Smooth muscle cell (in vitro differentiated cells): ENCODE results near the gene PNMT. TPM values are rescaled to one million over a fixed set of nuclear protein-coding genes. Genes with fewer than 3 reads are reported as not detected.

Experiments
- DNase-seq: peaks from one replicate; lab custom pipeline; 2025; ENCODE audit not compliant: unreplicated experiment; lab: John Stamatoyannopoulos, UW
- H2AFZ ChIP-seq: fragments of 200-600 bp; sonication (generic); 2 replicates; pipeline ENCODE4 v1.6.0; 2016; ENCODE audit warnings: antibody characterized with exemption, low read depth, mild to moderate bottlenecking
- H3F3A ChIP-seq: fragments of 200-600 bp; sonication (generic); 2 replicates; pipeline ENCODE4 v1.6.0; 2017; ENCODE audit warnings: antibody characterized with exemption, low read depth
- H3K27ac ChIP-seq: fragments of 200-600 bp; sonication (generic); 2 replicates; pipeline ENCODE4 v1.5.1; 2016; ENCODE audit warnings: low read depth, mild to moderate bottlenecking
- H3K27me3 ChIP-seq: fragments of 200-600 bp; sonication (generic); 2 replicates; pipeline ENCODE4 v1.6.1; 2016; ENCODE audit warnings: low read depth, mild to moderate bottlenecking
- H3K36me3 ChIP-seq: fragments of 200-600 bp; sonication (generic); 2 replicates; pipeline ENCODE4 v1.5.1; 2016; ENCODE audit warnings: low read depth
- H3K4me1 ChIP-seq: fragments of 200-600 bp; sonication (generic); 2 replicates; pipeline ENCODE4 v1.5.1; 2016; ENCODE audit warnings: low read depth
- H3K4me2 ChIP-seq: fragments of 200-600 bp; sonication (generic); 2 replicates; pipeline ENCODE4 v1.6.0; 2016; ENCODE audit warnings: mild to moderate bottlenecking
- H3K4me3 ChIP-seq: fragments of 200-600 bp; sonication (generic); 2 replicates; pipeline ENCODE4 v1.5.1; 2016; ENCODE audit warnings: mild to moderate bottlenecking
- H3K79me2 ChIP-seq: fragments of 200-600 bp; sonication (generic); 2 replicates; pipeline ENCODE4 v1.6.0; 2016; ENCODE audit warnings: low read depth, mild to moderate bottlenecking
- H3K9ac ChIP-seq: fragments of 200-600 bp; sonication (generic); 2 replicates; pipeline ENCODE4 v1.6.0; 2016; ENCODE audit warnings: low read depth
- H3K9me3 ChIP-seq: fragments of 200-600 bp; sonication (generic); replicated peaks from 2 replicates; pipeline ENCODE4 v1.5.1; 2016; ENCODE audit warnings: low read depth
- H4K20me1 ChIP-seq: fragments of 200-600 bp; sonication (generic); 2 replicates; pipeline ENCODE4 v1.6.0; 2016; ENCODE audit warnings: low read depth
- CTCF ChIP-seq: fragments of 200-600 bp; sonication (generic); IDR thresholded peaks from 2 replicates; pipeline ENCODE4 v1.5.1; 2017; ENCODE audit warnings: borderline replicate concordance, mild to moderate bottlenecking, antibody characterized with exemption; ENCODE audit not compliant: insufficient read depth, poor library complexity, severe bottlenecking
- WGBS: methylation state at CpG from one replicate; pipeline ENCODE4 v1.1.7; 2016; ENCODE audit warnings: low lambda C conversion rate; 5-methylcytosine and 5-hydroxymethylcytosine counted together
- polyA plus RNA-seq: library from polyadenylated mRNA; unstranded; fragments of >200 nt; fragmentation: Nextera tagmentation; extraction: Ambion mirVana; gene quantifications from 2 replicates; pipeline ENCODE4 v1.2.1, GENCODE V29; 2016
- total RNA-seq: library from RNA; depleted of rRNA; stranded (reverse); fragments of >200 nt; gene quantifications from 2 replicates; pipeline ENCODE4 v1.2.3, GENCODE V29; 2014

PNMT gene
- total and polyA plus RNA-seq, 2 experiments from 2014 or later: 0.23 TPM; not detected in 1

- no peak overlapping the region for H3K4me3 ChIP-seq
- no peaks in the 10 kb centered on the region for H3F3A ChIP-seq
- no peaks in the 10 kb centered on the region for H3K9me3 ChIP-seq
- peaks cover 20% of the 10 kb centered on the region for H3K4me1 ChIP-seq
- no peaks in the 10 kb centered on the region for H3K36me3 ChIP-seq
- no peak for DNase-seq
- no peak for TF ChIP-seq CTCF
- peaks cover 7% of the 10 kb centered on the region for H3K79me2 ChIP-seq
- peak overlapping the region; percentile 16 for H3K4me2 ChIP-seq
- WGBS: 57% methylated on average over 7 of the region's 7 CpGs
- H2AFZ ChIP-seq: no peak overlapping the region
- H3K27ac ChIP-seq: peak overlapping the region; percentile 29
- no peak overlapping the region for H3K9ac ChIP-seq
- peaks cover 68% of the 10 kb centered on the region for H4K20me1 ChIP-seq
- H3K27me3 ChIP-seq: no peaks in the 10 kb centered on the region
These were observed 15.5 kb upstream of the PNMT start for GRCh38 chr17:39652587-39653315.

- 81% methylated on average over 12 of the region's 12 CpGs for WGBS
- H3K9ac ChIP-seq: no peak overlapping the region
- no peak overlapping the region for H3K4me2 ChIP-seq
- H3K4me1 ChIP-seq: peaks cover 20% of the 10 kb centered on the region
- peaks cover 63% of the 10 kb centered on the region for H4K20me1 ChIP-seq
- no peaks in the 10 kb centered on the region for H3K27me3 ChIP-seq
- H3K27ac ChIP-seq: no peak overlapping the region
- no peak overlapping the region for H3K4me3 ChIP-seq
- no peak overlapping the region for H2AFZ ChIP-seq
- no peak for DNase-seq
- H3K9me3 ChIP-seq: no peaks in the 10 kb centered on the region
- no peaks in the 10 kb centered on the region for H3K36me3 ChIP-seq
- TF ChIP-seq CTCF: no peak
- H3K79me2 ChIP-seq: peaks cover 7% of the 10 kb centered on the region
- no peaks in the 10 kb centered on the region for H3F3A ChIP-seq
These were observed 15.0 kb upstream of the PNMT start for GRCh38 chr17:39653316-39653661.

- Histone ChIP-seq H3K4me2 (no peak overlapping the region), H3K79me2 (peaks cover 7% of the 10 kb centered on the region), H3K27ac (no peak overlapping the region), H3K9ac (no peak overlapping the region), H3K9me3 (no peaks in the 10 kb centered on the region), H3K36me3 (no peaks in the 10 kb centered on the region), H3F3A (no peaks in the 10 kb centered on the region), H3K4me3 (no peak overlapping the region), H2AFZ (no peak overlapping the region), H3K4me1 (peaks cover 20% of the 10 kb centered on the region), H3K27me3 (no peaks in the 10 kb centered on the region), H4K20me1 (peaks cover 58% of the 10 kb centered on the region)
- peak; percentile 87 for TF ChIP-seq CTCF
- 73% methylated on average over 14 of the region's 14 CpGs for WGBS
- no peak for DNase-seq
These were observed 14.5 kb upstream of the PNMT start for GRCh38 chr17:39653662-39654331.
